Adrenal gland (tissue), 12 donors: ENCODE data around the gene CMTM8. TPM values are rescaled to one million over a fixed set of nuclear protein-coding genes. Genes with fewer than 3 reads are reported as not detected.

Source experiments
- DNase-seq, 7 donors: peaks; one replicate each; pipeline ENCODE4 v3.0.0-alpha.2; 2019 to 2020
- H3K27ac ChIP-seq, 5 donors: fragments of 200-600 bp; sonication (generic) in 4 of 5; 1 replicate in 3 of 5; 2 replicates in 2 of 5; pipeline versions ENCODE4 v1.5.1 to v1.8.0; 2016 to 2020; ENCODE audit warnings: mild to moderate bottlenecking in 1 of 5
- H3K27me3 ChIP-seq: fragments of 200-600 bp; 2 replicates; pipeline ENCODE4 v1.8.0; 2021
- H3K36me3 ChIP-seq, 2 donors: fragments of 200-600 bp; replicated peaks in 1 of 2; 1 replicate in 1 of 2; 2 replicates in 1 of 2; pipeline versions ENCODE4 v1.5.1 to v1.8.0; 2018 to 2022
- H3K4me1 ChIP-seq, 2 donors: fragments of 200-600 bp; replicated peaks in 1 of 2; 1 replicate in 1 of 2; 2 replicates in 1 of 2; pipeline versions ENCODE4 v1.5.1 to v1.8.0; 2018 to 2021
- H3K4me3 ChIP-seq, 4 donors: fragments of 200-600 bp; sonication (generic) in 3 of 4; one replicate each; pipeline ENCODE4 v1.5.1; 2016 to 2018
- H3K9me3 ChIP-seq, 3 donors: fragments of 200-600 bp; sonication (generic) in 1 of 3; replicated peaks in 1 of 3; 1 replicate in 2 of 3; 2 replicates in 1 of 3; pipeline versions ENCODE4 v1.5.1 to v1.8.0; 2016 to 2021
- POLR2A ChIP-seq, 2 donors: fragments of 450-650 bp; IDR thresholded peaks; one replicate each; pipeline ENCODE4 v1.6.1; 2017; ENCODE audit warnings: antibody characterized with exemption in 2 of 2, mild to moderate bottlenecking in 2 of 2, moderate library complexity in 1 of 2
- WGBS, 4 donors: extraction: QIAGEN DNeasy Blood & Tissue Kit in 2 of 4; methylation state at CpG; one replicate each; pipeline versions ENCODE4 v1.1.5 to v1.1.7; 2013 to 2017; 5-methylcytosine and 5-hydroxymethylcytosine counted together
- intact Hi-C, 2 donors: fragments of 100-400 bp; cut with DNase I; formaldehyde crosslinking; loops; one replicate each; pipeline versions ENCODE4 v1.14.1 to v1.15.0; 2022 to 2023
- polyA plus RNA-seq, 3 donors: library from polyadenylated mRNA; stranded (reverse); fragments of 200-250 nt in 2 of 3; fragments of 350-450 nt in 1 of 3; fragmentation: Illumina TruSeq in 1 of 3; extraction: RNeasy Lipid Tissue Mini Kit (QIAGEN cat#74804) in 1 of 3; gene quantifications; one replicate each; pipeline ENCODE4 v1.2.3, GENCODE V29; 2013 to 2014
- total RNA-seq, 9 donors: library from RNA; depleted of rRNA in 4 of 9; stranded (reverse); fragments of >200 nt in 4 of 9; fragments of 120-200 nt in 1 of 9; fragmentation: NEBNext Ultra II Directional in 1 of 9; extraction: Animal tissue kit (Norgen Biotek cat#: 25700) in 1 of 9; gene quantifications; one replicate each; pipeline versions ENCODE4 v1.1.0 to v1.2.4, GENCODE V29; 2013 to 2023
- TF ChIP-seq, protein P1 (sequence below), 6 experiments: fragments of 450-650 bp in 4 of 6; fragments of 200-600 bp in 2 of 6; sonication (generic) in 1 of 6; IDR thresholded peaks; 1 replicate in 5 of 6; 2 replicates in 1 of 6; pipeline versions ENCODE4 v1.5.1 to v1.8.0; 2016 to 2021; ENCODE audit warnings: antibody characterized with exemption in 6 of 6, mild to moderate bottlenecking in 2 of 6, moderate library complexity in 1 of 6
- donor health status: healthy with polysubstance abuse.
- donor health status: Bipolar disorder and iron deficiency.
- donor health status: DM: yes; HTN: yes; CAD: no.
- donor health status: DM: no; HTN: no; CAD: no.
- donor health status: DM: no; HTN: no; CAD: no.
- donor health status: DM: yes; HTN: yes; CAD: no.

The CMTM8 gene
- total and polyA plus RNA-seq, 12 donors, result 3.3 to 24.1 (median 16.0) TPM

DNA sequence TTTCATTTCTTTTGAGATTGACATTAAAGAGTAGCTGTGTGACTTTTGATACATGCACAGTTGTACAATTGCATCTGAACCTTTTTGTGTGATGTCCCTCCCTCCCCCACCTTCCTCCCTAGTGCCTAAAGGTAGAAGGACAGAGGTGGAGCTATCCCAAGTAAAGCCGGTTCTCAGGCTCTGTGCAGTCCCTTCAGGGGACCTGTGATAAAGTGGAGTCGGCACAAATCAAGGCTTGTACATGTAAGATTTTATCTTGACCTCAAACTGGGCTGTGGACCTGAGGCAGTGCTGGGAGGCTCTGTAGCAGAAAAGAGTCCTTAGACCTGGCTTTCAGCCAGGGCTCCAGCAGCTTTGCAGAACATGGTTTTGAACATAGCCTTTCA, 97.6 kb downstream of the CMTM8 start:
- H3K4me3 ChIP-seq, result no peak overlapping the region
- no peaks in the 10 kb centered on the region for H3K9me3 ChIP-seq
- H3K4me1 ChIP-seq, result no peaks in the 10 kb centered on the region
- TF ChIP-seq POLR2A (IDR thresholded peaks at IDR 0.05), result no peak
- TF ChIP-seq, protein P1, sequence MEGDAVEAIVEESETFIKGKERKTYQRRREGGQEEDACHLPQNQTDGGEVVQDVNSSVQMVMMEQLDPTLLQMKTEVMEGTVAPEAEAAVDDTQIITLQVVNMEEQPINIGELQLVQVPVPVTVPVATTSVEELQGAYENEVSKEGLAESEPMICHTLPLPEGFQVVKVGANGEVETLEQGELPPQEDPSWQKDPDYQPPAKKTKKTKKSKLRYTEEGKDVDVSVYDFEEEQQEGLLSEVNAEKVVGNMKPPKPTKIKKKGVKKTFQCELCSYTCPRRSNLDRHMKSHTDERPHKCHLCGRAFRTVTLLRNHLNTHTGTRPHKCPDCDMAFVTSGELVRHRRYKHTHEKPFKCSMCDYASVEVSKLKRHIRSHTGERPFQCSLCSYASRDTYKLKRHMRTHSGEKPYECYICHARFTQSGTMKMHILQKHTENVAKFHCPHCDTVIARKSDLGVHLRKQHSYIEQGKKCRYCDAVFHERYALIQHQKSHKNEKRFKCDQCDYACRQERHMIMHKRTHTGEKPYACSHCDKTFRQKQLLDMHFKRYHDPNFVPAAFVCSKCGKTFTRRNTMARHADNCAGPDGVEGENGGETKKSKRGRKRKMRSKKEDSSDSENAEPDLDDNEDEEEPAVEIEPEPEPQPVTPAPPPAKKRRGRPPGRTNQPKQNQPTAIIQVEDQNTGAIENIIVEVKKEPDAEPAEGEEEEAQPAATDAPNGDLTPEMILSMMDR (IDR thresholded peaks at IDR 0.05), result no peak
- WGBS, 4 donors, result 45 to 58% (median 53%) methylated on average over 2 of the region's 2 CpGs
- H3K27ac ChIP-seq, result no peak overlapping the region
- no peaks in the 10 kb centered on the region for H3K36me3 ChIP-seq
- intact Hi-C loops, result loop anchor here (5.0 to 10.0 kb wide), 2 partner anchors 39 to 151 kb away; no protein-coding TSS in a partner anchor
- peak in 1 of 7 donors; percentile 31 for DNase-seq
- H3K27me3 ChIP-seq, result no peaks in the 10 kb centered on the region

DNA sequence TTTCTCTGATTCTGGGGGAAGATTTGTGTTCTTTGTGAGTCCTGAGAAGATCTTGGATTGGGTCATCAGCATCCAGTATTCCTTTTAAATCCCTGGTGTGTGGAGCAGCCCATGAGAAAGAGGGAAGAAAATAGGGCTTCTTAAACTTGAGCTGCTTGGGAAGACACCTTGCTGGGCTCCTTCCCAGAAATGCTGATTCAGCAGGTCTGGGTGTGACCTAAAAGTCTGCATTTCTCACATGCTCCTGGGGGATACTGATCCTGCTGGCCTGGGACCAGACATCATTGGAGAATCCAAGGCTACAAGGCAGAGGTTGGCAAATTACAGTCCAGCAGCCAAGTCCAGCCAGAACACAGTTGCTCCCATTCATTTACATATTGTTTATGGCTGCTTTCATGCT, 99.0 kb downstream of the CMTM8 start:
- no peak for TF ChIP-seq POLR2A (IDR thresholded peaks at IDR 0.05)
- TF ChIP-seq, protein P1 (IDR thresholded peaks at IDR 0.05), result no peak
- Histone ChIP-seq H3K36me3 (no peaks in the 10 kb centered on the region), H3K27me3 (no peaks in the 10 kb centered on the region), H3K9me3 (no peaks in the 10 kb centered on the region), H3K4me1 (no peaks in the 10 kb centered on the region), H3K27ac (no peak overlapping the region), H3K4me3 (no peak overlapping the region)
- peak in 1 of 7 donors; percentile 37 for DNase-seq
- intact Hi-C loops, result loop anchor here (5.0 to 10.0 kb wide), 2 partner anchors 40 to 153 kb away; no protein-coding TSS in a partner anchor

DNA sequence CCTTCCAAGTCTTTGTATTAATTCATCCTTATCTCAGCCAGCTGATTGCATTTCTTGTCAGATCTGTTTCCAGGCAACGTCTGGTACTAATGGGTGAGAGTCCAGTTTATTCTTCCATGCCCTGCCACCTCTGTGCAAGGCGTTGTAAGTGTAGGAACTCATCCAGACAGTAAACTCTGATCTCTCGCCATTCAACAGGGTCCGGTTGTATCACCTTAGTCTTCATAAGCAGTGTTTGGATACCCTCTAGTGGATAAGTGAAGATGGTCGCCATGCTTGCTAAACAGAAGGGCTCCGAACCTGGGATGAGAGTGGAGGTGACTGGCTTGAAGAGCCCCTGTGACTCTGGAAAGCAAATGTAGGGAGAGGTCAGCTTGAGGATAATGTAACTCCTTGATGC, 101.6 kb downstream of the CMTM8 start:
- intact Hi-C loops, result loop anchor here in 1 of 2 donors (5.0 kb wide), 1 partner anchor 163 kb away; no protein-coding TSS in a partner anchor
- 26 to 43% (median 29%) methylated on average over 6 of the region's 6 CpGs for WGBS, 4 donors
- no peak for TF ChIP-seq POLR2A (IDR thresholded peaks at IDR 0.05)
- TF ChIP-seq, protein P1 (IDR thresholded peaks at IDR 0.05), result peak; percentile 18 to 74 (median 62)
- peak; percentile 26 to 61 (median 34) for DNase-seq
- H3K27me3 ChIP-seq, result no peaks in the 10 kb centered on the region
- no peaks in the 10 kb centered on the region for H3K9me3 ChIP-seq
- H3K4me1 ChIP-seq, result no peaks in the 10 kb centered on the region
- no peak overlapping the region for H3K27ac ChIP-seq
- H3K4me3 ChIP-seq, result no peak overlapping the region
- no peaks in the 10 kb centered on the region for H3K36me3 ChIP-seq

DNA sequence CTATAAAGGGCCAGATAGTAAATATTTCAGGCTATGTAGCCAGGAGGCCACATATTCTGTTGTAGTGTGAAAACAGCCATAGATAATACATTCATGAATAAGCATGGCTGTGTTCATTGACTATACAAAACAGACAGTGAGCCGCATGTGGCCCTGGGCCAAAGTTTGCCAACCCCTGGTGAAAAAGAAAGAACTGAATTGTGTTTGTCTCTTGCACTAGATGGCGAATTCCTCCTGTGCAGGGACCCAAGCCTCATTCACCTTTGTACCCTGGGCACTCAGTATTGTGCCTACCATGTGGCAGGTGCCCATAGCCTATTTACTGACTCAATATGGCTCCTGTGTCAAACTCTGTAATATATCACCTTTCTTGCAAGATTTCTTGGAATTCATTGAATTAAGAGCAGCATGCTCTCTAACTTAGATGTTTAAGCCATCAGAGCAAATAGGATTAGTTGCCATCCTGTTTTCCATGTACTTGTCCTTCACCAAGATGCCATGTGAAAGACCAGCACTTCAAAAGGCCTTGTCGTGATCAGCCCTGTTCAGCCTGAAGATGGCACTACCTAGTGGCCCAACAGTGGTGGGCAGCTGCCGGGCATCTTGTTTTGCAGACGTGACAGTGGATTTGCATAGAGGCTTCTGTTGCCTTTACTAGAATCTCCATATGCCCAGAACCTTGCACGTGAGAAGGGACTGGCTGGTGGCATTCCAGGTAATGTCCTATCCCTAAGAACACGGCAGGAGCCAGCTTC, 102.3 kb downstream of the CMTM8 start:
- H3K4me1 ChIP-seq, result no peaks in the 10 kb centered on the region
- WGBS, 4 donors, result 81 to 87% (median 85%) methylated on average over 5 to 7 of the region's 7 CpGs
- no peak for TF ChIP-seq POLR2A (IDR thresholded peaks at IDR 0.05)
- TF ChIP-seq, protein P1 (IDR thresholded peaks at IDR 0.05), result no peak
- H3K36me3 ChIP-seq, result no peaks in the 10 kb centered on the region
- H3K27me3 ChIP-seq, result no peaks in the 10 kb centered on the region
- H3K4me3 ChIP-seq, result no peak overlapping the region
- intact Hi-C loops, result loop anchor here in 1 of 2 donors (5.0 kb wide), 1 partner anchor 163 kb away; no protein-coding TSS in a partner anchor
- no peak overlapping the region for H3K27ac ChIP-seq
- H3K9me3 ChIP-seq, result no peaks in the 10 kb centered on the region
- DNase-seq, result peak in 1 of 7 donors; percentile 50
